ES-I3 (cell line): ENCODE measurements around the gene NUP214.
"Not testable (repeated sequence)": the region's sequence is repeated elsewhere in the genome, so short reads cannot be mapped to it uniquely, and the experiment has no call there.

Experiments
- H3K36me3 ChIP-seq: 2 replicates; pipeline ENCODE4 v1.6.1; 2013; ENCODE audit warnings: mild to moderate bottlenecking, low read length, control low read depth, moderate library complexity; ENCODE audit not compliant: insufficient read depth
- H3K4me1 ChIP-seq: 2 replicates; pipeline ENCODE4 v1.6.1; 2013; ENCODE audit warnings: mild to moderate bottlenecking, control low read depth, low read length; ENCODE audit not compliant: insufficient read depth
- H3K9ac ChIP-seq: 2 replicates; pipeline ENCODE4 v1.6.1; 2013; ENCODE audit warnings: low read depth, mild to moderate bottlenecking, low read length, moderate library complexity
- H3K9me3 ChIP-seq: 2 replicates; pipeline ENCODE4 v1.6.1; 2013; ENCODE audit warnings: mild to moderate bottlenecking, low read length, moderate library complexity; ENCODE audit not compliant: control insufficient read depth, insufficient read depth

Gene NUP214

DNA sequence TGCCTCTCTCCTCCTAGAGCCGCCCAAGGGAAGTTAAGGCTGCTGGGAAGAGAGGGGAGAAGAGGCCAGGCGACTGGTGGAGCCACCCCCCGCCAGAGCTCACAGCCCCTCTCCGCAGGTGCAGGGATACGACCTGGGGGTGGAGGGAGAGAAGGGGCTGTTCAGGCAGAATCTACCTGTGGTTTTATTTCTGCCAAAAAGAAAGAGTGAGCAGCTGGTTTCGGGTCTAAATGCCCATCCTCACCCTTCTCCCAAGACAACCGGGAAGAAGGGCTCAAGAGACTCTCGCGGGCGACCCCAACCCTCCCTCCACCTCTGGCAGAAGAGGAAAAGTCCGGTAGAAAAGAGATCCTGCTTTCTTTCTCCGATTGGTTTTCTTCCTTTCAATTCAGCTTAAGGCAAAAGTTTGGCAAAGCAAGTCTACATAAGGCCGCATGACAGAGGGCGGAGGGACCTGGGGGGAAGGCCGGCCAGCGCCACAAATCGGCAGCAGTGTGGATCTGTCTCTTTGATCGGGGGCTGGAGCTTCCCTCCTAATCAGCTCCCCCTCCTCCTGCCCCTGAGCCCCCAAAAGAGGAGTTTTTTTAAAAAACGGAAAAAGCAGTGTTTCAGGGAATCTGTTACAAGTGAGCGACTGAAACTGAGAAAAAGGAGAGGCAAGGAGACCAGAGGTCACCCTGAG, 134.7 kb downstream of the NUP214 start:
- H3K9ac ChIP-seq: no peak overlapping the region
- no peaks in the 10 kb centered on the region for H3K9me3 ChIP-seq
- no peaks in the 10 kb centered on the region for H3K36me3 ChIP-seq
- peaks cover 11% of the 10 kb centered on the region; the same call in 1 of the 2 replicates for H3K4me1 ChIP-seq

GRCh38 chr9:131260751-131261452, 135.5 kb downstream of the NUP214 start:
- H3K36me3 ChIP-seq: no peaks in the 10 kb centered on the region
- peaks cover 9% of the 10 kb centered on the region; the same call in 1 of the 2 replicates for H3K4me1 ChIP-seq
- no peak overlapping the region for H3K9ac ChIP-seq
- H3K9me3 ChIP-seq: no peaks in the 10 kb centered on the region

DNA sequence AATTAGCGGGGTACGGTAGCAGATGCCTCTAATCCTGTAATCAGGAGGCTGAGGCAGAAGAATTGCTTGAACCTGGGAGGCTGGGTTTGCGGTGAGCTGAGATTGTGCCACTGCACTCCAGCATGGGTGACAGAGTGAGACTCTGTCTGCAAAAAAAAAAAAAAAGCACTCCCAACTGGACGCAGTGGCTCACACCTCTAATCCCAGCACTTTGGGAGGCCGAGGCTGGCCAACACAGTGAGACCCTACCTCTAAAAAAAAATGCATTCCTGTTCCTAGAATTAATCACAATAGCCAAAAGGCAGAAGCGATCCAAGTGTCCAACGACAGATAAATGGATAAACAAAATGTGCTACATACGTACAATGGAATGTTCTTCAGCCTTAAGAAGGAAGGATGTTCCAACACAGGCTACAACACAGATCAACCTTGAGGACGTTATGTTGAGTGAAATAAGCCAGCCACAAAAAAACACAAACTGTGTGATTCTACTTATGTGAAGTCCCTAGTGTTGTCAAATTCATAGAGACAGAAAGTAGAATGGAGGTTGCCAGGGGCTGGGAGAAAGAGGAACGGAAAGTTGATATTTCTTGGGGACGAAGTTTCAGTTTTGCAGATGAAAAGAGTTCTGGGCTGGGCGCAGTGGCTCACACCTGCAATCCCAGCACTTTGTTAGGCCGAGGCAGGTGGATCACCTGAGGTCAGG, 137.1 kb downstream of the NUP214 start:
- Histone ChIP-seq H3K9me3 (no peaks in the 10 kb centered on the region), H3K36me3 (no peaks in the 10 kb centered on the region), H3K9ac (no peak overlapping the region), H3K4me1 (no peaks in the 10 kb centered on the region)

GRCh38 chr9:131263033-131263343, 137.6 kb downstream of the NUP214 start:
- H3K36me3 ChIP-seq, H3K9ac ChIP-seq, H3K9me3 ChIP-seq, H3K4me1 ChIP-seq: not testable (repeated sequence)

GRCh38 chr9:131263701-131264100, 138.3 kb downstream of the NUP214 start:
- Histone ChIP-seq H3K4me1 (no peaks in the 10 kb centered on the region), H3K36me3 (no peaks in the 10 kb centered on the region), H3K9me3 (no peaks in the 10 kb centered on the region), H3K9ac (no peak overlapping the region)

GRCh38 chr9:131264231-131264630, 138.8 kb downstream of the NUP214 start:
- H3K36me3 ChIP-seq: no peaks in the 10 kb centered on the region
- no peak overlapping the region for H3K9ac ChIP-seq
- H3K4me1 ChIP-seq: no peaks in the 10 kb centered on the region
- H3K9me3 ChIP-seq: no peaks in the 10 kb centered on the region

DNA sequence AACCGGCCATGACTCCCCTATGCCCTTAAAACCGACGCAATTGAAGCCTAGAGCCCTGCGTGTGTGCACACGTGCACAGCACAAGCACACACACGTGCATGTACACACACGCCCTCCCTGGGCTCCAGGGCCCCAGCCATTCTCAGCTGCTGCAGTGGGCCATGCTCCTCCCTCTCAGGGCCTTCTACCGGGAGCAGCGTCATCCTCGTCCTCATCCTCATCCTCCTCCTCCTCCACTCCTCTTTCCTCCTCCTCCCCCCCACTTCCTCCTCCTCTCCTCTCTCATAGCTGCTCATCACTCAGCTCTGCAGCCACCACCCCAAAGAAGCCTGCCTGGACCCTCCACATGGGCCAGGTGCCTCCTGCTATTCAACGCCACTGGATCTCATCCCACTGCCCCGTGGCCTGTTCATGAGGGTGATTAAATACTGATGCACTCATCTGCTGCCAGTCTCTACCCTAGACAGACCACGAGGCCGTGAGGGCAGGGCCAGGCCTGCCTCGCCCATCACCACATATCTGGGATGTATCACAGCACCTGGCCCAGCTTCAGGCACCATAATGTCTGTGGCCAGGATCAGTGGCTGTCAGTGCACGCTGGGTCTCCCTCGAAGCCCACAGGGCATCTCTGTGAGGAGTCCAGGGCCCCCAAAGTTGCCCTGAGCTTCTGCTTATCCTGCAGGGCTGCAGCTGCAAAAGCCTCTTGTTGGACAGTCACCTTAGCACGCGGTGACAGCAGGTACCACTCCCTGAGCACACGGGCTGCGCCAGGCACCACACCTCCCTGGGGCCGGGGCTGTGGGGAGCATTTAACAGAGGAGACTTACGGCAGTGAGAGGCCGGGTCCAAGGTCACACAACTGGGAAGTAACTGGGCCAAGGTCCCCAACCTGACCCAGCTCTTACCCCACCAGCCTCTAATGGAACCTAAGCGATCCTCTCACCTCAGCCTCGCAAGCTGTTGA, 141.2 kb downstream of the NUP214 start:
- H3K9me3 ChIP-seq: no peaks in the 10 kb centered on the region
- H3K36me3 ChIP-seq: no peaks in the 10 kb centered on the region
- H3K9ac ChIP-seq: no peak overlapping the region
- H3K4me1 ChIP-seq: peaks cover 4% of the 10 kb centered on the region; the same call in 1 of the 2 replicates

DNA sequence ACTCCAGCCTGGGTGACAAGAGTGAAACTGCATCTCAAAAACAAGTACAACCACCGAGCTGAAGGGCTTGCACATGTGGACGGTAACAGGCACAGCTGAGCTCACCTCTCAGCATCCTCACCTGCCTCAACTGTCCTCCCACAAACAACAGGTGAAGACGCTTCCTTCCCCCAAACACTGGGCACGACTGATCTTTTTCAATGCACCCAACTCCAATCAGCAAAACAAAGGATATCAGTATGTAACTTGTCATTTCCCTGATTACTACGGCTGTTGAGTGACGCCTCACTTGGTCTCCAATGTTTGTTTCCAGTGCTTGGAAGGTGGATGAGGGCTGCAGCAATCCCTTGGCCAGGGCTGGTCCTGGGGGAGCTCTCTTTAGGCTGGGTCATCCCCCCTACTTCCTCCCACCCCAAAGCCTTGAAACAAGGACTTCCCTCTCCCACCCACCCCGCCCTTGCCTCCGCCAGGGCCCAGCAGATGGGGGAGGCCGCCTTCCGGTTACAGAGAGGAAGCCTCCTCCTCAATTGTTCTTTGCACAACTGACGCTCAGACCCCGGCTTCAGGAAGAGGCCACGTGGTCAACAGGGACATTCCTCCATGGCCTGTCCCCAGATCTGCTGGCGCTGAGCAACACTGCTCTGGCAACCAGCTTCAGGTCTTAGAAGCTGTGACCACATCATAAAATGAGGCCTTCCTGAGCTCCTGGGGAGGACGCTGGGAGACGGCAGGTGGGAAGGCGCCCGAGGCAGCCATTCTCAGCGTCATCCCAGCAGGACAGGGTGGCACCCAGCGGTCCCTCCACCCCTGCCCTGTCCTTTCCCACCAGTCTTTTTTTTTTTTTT, 145.0 kb downstream of the NUP214 start:
- H3K9ac ChIP-seq: no peak overlapping the region
- H3K36me3 ChIP-seq: no peaks in the 10 kb centered on the region
- H3K9me3 ChIP-seq: no peaks in the 10 kb centered on the region
- peaks cover 18% of the 10 kb centered on the region for H3K4me1 ChIP-seq

GRCh38 chr9:131271016-131271273, 145.6 kb downstream of the NUP214 start:
- H3K4me1 ChIP-seq: peaks cover 23% of the 10 kb centered on the region
- not testable (repeated sequence) for H3K36me3 ChIP-seq, H3K9ac ChIP-seq, H3K9me3 ChIP-seq

- no peaks in the 10 kb centered on the region for H3K9me3 ChIP-seq
- H3K4me1 ChIP-seq: peaks cover 24% of the 10 kb centered on the region
- no peak overlapping the region for H3K9ac ChIP-seq
- no peaks in the 10 kb centered on the region for H3K36me3 ChIP-seq
Observed at GRCh38 chr9:131271506-131271931, 146.1 kb downstream of the NUP214 start.

DNA sequence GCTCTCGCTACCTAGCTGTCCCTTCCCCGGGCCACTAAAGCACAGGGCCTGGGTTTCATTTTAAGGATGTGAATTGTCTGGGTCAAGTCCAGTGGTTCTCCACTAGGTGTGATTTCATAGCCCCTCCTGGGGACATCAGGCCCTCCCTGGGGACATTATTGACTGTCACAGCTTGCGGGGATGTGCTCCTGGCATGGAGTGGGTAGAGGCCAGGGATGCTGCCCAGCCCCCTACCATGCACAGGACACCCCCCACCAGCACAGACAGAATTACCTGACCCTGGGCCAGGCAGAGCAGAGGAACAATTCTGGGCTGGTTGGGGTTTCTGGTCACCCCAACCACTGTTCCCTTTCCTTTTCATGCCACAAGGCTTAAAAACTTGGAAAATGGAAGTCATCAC, 146.8 kb downstream of the NUP214 start:
- Histone ChIP-seq H3K36me3 (no peaks in the 10 kb centered on the region), H3K4me1 (peaks cover 24% of the 10 kb centered on the region), H3K9me3 (no peaks in the 10 kb centered on the region), H3K9ac (no peak overlapping the region)

- no peaks in the 10 kb centered on the region for H3K9me3 ChIP-seq
- no peaks in the 10 kb centered on the region for H3K36me3 ChIP-seq
- H3K9ac ChIP-seq: no peak overlapping the region
- H3K4me1 ChIP-seq: peaks cover 24% of the 10 kb centered on the region
Observed at GRCh38 chr9:131273146-131273855, 147.9 kb downstream of the NUP214 start.
